HL-60 (cell line): Measurements from ENCODE around the gene SLC11A2.
"Not testable (repeated sequence)": the region's sequence is repeated elsewhere in the genome, so short reads cannot be mapped to it uniquely, and the experiment has no call there.

ENCODE experiments used
- DNase-seq, 2 experiments: peaks; one replicate each; pipeline ENCODE4 v3.0.0-alpha.2; 2010 to 2020; ENCODE audit warnings: low read depth in 1 of 2, low spot score in 1 of 2
- H3K27ac ChIP-seq: fragments of 250-450 bp; sonication (Bioruptor Pico); replicated peaks from 2 replicates; pipeline ENCODE4 v1.5.1; 2020; ENCODE audit warnings: mild to moderate bottlenecking, moderate library complexity
- H3K27me3 ChIP-seq: fragments of 250-450 bp; sonication (Bioruptor Pico); 2 replicates; pipeline ENCODE4 v1.5.1; 2021; ENCODE audit warnings: mild to moderate bottlenecking, moderate library complexity; ENCODE audit not compliant: insufficient read depth, poor library complexity, severe bottlenecking
- H3K4me3 ChIP-seq: replicated peaks from 2 replicates; pipeline ENCODE4 v1.5.1; 2011; ENCODE audit warnings: mild to moderate bottlenecking, control low read depth, low read length; ENCODE audit not compliant: insufficient read depth
- GABPA ChIP-seq: IDR thresholded peaks from 2 replicates; pipeline ENCODE4 v1.6.1; 2012; ENCODE audit warnings: low read depth
- POLR2AphosphoS5 ChIP-seq: IDR thresholded peaks from 2 replicates; pipeline ENCODE4 v1.6.1; 2012; ENCODE audit warnings: low read depth
- SPI1 ChIP-seq: IDR thresholded peaks from 2 replicates; pipeline ENCODE4 v1.6.1; 2012; ENCODE audit warnings: low read depth, mild to moderate bottlenecking, borderline replicate concordance
- TF ChIP-seq, protein P1 (sequence below): IDR thresholded peaks from 2 replicates; pipeline ENCODE4 v1.6.1; 2012; ENCODE audit warnings: low read depth; ENCODE audit not compliant: insufficient replicate concordance
- TF ChIP-seq, protein P2 (sequence below): IDR thresholded peaks from one replicate; pipeline ENCODE4 v1.5.1; 2011; ENCODE audit warnings: low read length, control low read depth, inconsistent platforms; ENCODE audit not compliant: insufficient read depth

SLC11A2 gene

DNA sequence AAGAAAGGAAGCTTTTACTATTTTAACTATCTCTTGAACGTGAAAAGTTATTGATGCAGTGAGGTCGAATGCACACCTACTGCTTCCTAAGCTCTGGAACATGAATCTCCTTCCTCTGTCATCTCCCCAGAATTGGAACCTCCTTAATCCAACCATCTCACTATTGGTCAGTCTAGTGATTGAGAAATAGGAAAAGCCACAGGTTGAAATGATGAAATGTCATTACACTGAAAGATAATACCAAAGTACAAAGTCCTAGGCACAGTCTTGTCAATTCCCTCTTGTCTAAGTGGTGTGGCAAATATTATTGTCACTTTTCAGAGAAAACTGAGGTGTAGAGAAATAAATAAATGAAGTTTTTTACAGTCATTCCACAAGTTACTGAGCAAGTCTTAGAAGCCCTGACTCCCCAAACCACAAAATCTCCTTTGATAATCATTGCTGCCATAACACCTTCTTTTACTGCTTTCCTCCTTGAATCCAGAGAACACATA, 93.3 kb downstream of the SLC11A2 start:
- DNase-seq, result no peak
- no peaks in the 10 kb centered on the region for H3K27me3 ChIP-seq
- H3K27ac ChIP-seq, result no peak overlapping the region
- no peak overlapping the region for H3K4me3 ChIP-seq
- TF ChIP-seq GABPA (no peak), SPI1 (no peak), POLR2AphosphoS5 (no peak)
- TF ChIP-seq, protein P1, sequence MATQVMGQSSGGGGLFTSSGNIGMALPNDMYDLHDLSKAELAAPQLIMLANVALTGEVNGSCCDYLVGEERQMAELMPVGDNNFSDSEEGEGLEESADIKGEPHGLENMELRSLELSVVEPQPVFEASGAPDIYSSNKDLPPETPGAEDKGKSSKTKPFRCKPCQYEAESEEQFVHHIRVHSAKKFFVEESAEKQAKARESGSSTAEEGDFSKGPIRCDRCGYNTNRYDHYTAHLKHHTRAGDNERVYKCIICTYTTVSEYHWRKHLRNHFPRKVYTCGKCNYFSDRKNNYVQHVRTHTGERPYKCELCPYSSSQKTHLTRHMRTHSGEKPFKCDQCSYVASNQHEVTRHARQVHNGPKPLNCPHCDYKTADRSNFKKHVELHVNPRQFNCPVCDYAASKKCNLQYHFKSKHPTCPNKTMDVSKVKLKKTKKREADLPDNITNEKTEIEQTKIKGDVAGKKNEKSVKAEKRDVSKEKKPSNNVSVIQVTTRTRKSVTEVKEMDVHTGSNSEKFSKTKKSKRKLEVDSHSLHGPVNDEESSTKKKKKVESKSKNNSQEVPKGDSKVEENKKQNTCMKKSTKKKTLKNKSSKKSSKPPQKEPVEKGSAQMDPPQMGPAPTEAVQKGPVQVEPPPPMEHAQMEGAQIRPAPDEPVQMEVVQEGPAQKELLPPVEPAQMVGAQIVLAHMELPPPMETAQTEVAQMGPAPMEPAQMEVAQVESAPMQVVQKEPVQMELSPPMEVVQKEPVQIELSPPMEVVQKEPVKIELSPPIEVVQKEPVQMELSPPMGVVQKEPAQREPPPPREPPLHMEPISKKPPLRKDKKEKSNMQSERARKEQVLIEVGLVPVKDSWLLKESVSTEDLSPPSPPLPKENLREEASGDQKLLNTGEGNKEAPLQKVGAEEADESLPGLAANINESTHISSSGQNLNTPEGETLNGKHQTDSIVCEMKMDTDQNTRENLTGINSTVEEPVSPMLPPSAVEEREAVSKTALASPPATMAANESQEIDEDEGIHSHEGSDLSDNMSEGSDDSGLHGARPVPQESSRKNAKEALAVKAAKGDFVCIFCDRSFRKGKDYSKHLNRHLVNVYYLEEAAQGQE, result no peak
- TF ChIP-seq, protein P2, sequence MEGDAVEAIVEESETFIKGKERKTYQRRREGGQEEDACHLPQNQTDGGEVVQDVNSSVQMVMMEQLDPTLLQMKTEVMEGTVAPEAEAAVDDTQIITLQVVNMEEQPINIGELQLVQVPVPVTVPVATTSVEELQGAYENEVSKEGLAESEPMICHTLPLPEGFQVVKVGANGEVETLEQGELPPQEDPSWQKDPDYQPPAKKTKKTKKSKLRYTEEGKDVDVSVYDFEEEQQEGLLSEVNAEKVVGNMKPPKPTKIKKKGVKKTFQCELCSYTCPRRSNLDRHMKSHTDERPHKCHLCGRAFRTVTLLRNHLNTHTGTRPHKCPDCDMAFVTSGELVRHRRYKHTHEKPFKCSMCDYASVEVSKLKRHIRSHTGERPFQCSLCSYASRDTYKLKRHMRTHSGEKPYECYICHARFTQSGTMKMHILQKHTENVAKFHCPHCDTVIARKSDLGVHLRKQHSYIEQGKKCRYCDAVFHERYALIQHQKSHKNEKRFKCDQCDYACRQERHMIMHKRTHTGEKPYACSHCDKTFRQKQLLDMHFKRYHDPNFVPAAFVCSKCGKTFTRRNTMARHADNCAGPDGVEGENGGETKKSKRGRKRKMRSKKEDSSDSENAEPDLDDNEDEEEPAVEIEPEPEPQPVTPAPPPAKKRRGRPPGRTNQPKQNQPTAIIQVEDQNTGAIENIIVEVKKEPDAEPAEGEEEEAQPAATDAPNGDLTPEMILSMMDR, result no peak

DNA sequence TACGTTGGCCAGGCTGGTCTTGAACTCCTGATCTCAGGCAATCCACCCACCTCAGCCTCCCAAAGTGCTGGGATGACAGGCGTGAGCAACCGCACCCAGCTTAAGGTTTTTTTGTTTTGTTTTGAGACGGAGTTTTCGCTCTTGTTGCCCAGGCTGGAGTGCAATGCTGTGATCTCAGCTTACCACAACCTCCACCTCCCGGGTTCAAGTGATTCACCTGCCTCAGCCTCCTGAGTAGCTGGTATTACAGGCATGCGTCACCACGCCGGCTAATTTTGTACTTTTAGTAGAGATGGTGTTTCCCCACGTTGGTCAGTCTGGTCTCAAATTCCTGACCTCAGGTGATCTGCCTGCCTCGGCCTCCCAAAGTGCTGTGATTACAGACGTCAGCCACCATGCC, 95.7 kb downstream of the SLC11A2 start:
- not testable (repeated sequence) for H3K27ac ChIP-seq, DNase-seq, H3K27me3 ChIP-seq, H3K4me3 ChIP-seq

DNA sequence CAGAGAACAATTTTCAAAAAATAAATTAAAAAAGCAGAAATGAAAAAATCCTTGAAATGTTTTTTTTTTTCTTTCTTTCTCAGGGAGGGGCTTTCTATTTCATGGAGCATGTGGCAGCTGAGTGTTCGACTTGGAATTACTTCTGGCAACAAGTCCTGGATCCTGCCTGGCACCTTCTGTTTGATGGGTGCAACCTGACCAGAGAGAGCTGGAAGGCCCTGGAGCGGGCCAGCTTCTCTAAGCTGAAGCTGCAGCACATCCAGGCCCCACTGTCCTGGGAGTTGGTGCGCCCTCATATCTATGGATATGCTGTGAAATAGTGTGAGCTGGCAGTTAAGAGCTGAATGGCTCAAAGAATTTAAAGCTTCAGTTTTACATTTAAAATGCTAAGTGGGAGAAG, 96.4 kb downstream of the SLC11A2 start:
- no peaks in the 10 kb centered on the region for H3K27me3 ChIP-seq
- no peak overlapping the region for H3K27ac ChIP-seq
- TF ChIP-seq, protein P2, result no peak
- TF ChIP-seq, protein P1, result no peak
- no peak for TF ChIP-seq SPI1
- TF ChIP-seq POLR2AphosphoS5, result no peak
- TF ChIP-seq GABPA, result no peak
- no peak overlapping the region for H3K4me3 ChIP-seq
- DNase-seq, result no peak
